NB4 (cell line): ENCODE results near the gene MRGPRX1.
"Not testable (repeated sequence)": the region's sequence is repeated elsewhere in the genome, so short reads cannot be mapped to it uniquely, and the experiment has no call there.

Experiments
- TF ChIP-seq, protein P1 (sequence below): IDR thresholded peaks from one replicate; pipeline ENCODE4 v1.5.1; 2012; ENCODE audit warnings: low read depth, low read length
- TF ChIP-seq, protein P2 (sequence below): IDR thresholded peaks from 2 replicates; pipeline ENCODE4 v1.6.1; 2011; ENCODE audit warnings: low read depth, low read length

GRCh38 chr11:18900151-18900611, 39.0 kb downstream of the MRGPRX1 start:
- TF ChIP-seq, protein P1, sequence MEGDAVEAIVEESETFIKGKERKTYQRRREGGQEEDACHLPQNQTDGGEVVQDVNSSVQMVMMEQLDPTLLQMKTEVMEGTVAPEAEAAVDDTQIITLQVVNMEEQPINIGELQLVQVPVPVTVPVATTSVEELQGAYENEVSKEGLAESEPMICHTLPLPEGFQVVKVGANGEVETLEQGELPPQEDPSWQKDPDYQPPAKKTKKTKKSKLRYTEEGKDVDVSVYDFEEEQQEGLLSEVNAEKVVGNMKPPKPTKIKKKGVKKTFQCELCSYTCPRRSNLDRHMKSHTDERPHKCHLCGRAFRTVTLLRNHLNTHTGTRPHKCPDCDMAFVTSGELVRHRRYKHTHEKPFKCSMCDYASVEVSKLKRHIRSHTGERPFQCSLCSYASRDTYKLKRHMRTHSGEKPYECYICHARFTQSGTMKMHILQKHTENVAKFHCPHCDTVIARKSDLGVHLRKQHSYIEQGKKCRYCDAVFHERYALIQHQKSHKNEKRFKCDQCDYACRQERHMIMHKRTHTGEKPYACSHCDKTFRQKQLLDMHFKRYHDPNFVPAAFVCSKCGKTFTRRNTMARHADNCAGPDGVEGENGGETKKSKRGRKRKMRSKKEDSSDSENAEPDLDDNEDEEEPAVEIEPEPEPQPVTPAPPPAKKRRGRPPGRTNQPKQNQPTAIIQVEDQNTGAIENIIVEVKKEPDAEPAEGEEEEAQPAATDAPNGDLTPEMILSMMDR: not testable (repeated sequence)
- TF ChIP-seq, protein P2, sequence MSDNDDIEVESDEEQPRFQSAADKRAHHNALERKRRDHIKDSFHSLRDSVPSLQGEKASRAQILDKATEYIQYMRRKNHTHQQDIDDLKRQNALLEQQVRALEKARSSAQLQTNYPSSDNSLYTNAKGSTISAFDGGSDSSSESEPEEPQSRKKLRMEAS: not testable (repeated sequence)
